H9 (cell line): ENCODE measurements around the gene ZDHHC13. TPM values are rescaled to one million over a fixed set of nuclear protein-coding genes. Genes with fewer than 3 reads are reported as not detected.

Experiments
- DNase-seq: peaks from one replicate; pipeline ENCODE4 v3.0.0-alpha.2; 2017
- H2AFZ ChIP-seq: one replicate; pipeline ENCODE4 v1.6.1; 2013; ENCODE audit warnings: mild to moderate bottlenecking, low read length, control low read depth, moderate library complexity
- H2AK5ac ChIP-seq: 2 replicates; pipeline ENCODE4 v1.6.1; 2013; ENCODE audit warnings: low read length, control low read depth, mixed read lengths; ENCODE audit not compliant: insufficient read length
- H2BK120ac ChIP-seq: one replicate; pipeline ENCODE4 v1.6.1; 2013; ENCODE audit warnings: low read depth, mild to moderate bottlenecking, low read length, control low read depth, inconsistent platforms; ENCODE audit not compliant: poor library complexity, severe bottlenecking
- H2BK12ac ChIP-seq: 2 replicates; pipeline ENCODE4 v1.6.1; 2013; ENCODE audit warnings: low read length, control low read depth, mixed read lengths, low read depth; ENCODE audit not compliant: insufficient read length
- H2BK15ac ChIP-seq: 2 replicates; pipeline ENCODE4 v1.6.1; 2013; ENCODE audit warnings: low read depth, low read length, control low read depth
- H2BK20ac ChIP-seq: one replicate; pipeline ENCODE4 v1.6.1; 2013; ENCODE audit warnings: low read depth, mild to moderate bottlenecking, low read length, control low read depth, inconsistent platforms; ENCODE audit not compliant: poor library complexity, severe bottlenecking
- H2BK5ac ChIP-seq: 2 replicates; pipeline ENCODE4 v1.6.1; 2013; ENCODE audit warnings: low read length, control low read depth, mixed read lengths; ENCODE audit not compliant: insufficient read length
- H3K14ac ChIP-seq: 2 replicates; pipeline ENCODE4 v1.6.1; 2013; ENCODE audit warnings: low read length, control low read depth; ENCODE audit not compliant: insufficient read depth
- H3K18ac ChIP-seq: 2 replicates; pipeline ENCODE4 v1.6.1; 2013; ENCODE audit warnings: low read depth, mild to moderate bottlenecking, mixed read lengths, low read length, control low read depth; ENCODE audit not compliant: insufficient read length
- H3K23ac ChIP-seq: 2 replicates; pipeline ENCODE4 v1.6.1; 2013; ENCODE audit warnings: low read length, control low read depth, mixed read lengths, low read depth; ENCODE audit not compliant: insufficient read length
- H3K23me2 ChIP-seq: 2 replicates; pipeline ENCODE4 v1.6.1; 2013; ENCODE audit warnings: low read depth, mild to moderate bottlenecking, mixed read lengths, low read length, control low read depth; ENCODE audit not compliant: insufficient read length, poor library complexity, severe bottlenecking
- H3K27ac ChIP-seq: 2 replicates; pipeline ENCODE4 v1.5.1; 2013; ENCODE audit warnings: low read length, control low read depth, mixed read lengths, low read depth; ENCODE audit not compliant: insufficient read length
- H3K27me3 ChIP-seq: 2 replicates; pipeline ENCODE4 v1.6.1; 2013; ENCODE audit warnings: low read length, control low read depth, inconsistent platforms; ENCODE audit not compliant: insufficient read depth
- H3K4ac ChIP-seq: 2 replicates; pipeline ENCODE4 v1.6.1; 2013; ENCODE audit warnings: low read depth, mild to moderate bottlenecking, control low read depth, inconsistent platforms, low read length, moderate library complexity
- H3K4me1 ChIP-seq: 2 replicates; pipeline ENCODE4 v1.6.1; 2013; ENCODE audit warnings: low read length, control low read depth, inconsistent platforms; ENCODE audit not compliant: insufficient read depth
- H3K4me2 ChIP-seq: 2 replicates; pipeline ENCODE4 v1.6.1; 2013; ENCODE audit warnings: low read length, control low read depth, mixed read lengths; ENCODE audit not compliant: insufficient read length, insufficient read depth
- H3K56ac ChIP-seq: 2 replicates; pipeline ENCODE4 v1.6.1; 2013; ENCODE audit warnings: low read depth, mild to moderate bottlenecking, mixed read lengths, low read length, control low read depth; ENCODE audit not compliant: insufficient read length
- H3K79me1 ChIP-seq: 2 replicates; pipeline ENCODE4 v1.6.1; 2013; ENCODE audit warnings: low read depth, mild to moderate bottlenecking, moderate library complexity, low read length, control low read depth, inconsistent platforms; ENCODE audit not compliant: insufficient read depth, poor library complexity, severe bottlenecking
- H3K79me2 ChIP-seq: 2 replicates; pipeline ENCODE4 v1.6.1; 2013; ENCODE audit warnings: low read length, control low read depth, inconsistent platforms; ENCODE audit not compliant: insufficient read depth
- H3K9ac ChIP-seq: 2 replicates; pipeline ENCODE4 v1.6.1; 2013; ENCODE audit warnings: low read length, control low read depth, mixed read lengths; ENCODE audit not compliant: insufficient read length; ENCODE audit errors: extremely low read depth
- H3K9me3 ChIP-seq: one replicate; pipeline ENCODE4 v1.6.1; 2013; ENCODE audit warnings: low read depth, low read length, inconsistent platforms; ENCODE audit not compliant: control insufficient read depth
- H3T11ph ChIP-seq: one replicate; pipeline ENCODE4 v1.6.1; 2013; ENCODE audit warnings: mild to moderate bottlenecking, low read length, control low read depth, inconsistent platforms
- H4K20me1 ChIP-seq: one replicate; pipeline ENCODE4 v1.6.1; 2013; ENCODE audit not compliant: control insufficient read depth, insufficient read length, insufficient read depth
- H4K5ac ChIP-seq: 2 replicates; pipeline ENCODE4 v1.6.1; 2013; ENCODE audit warnings: low read depth, mild to moderate bottlenecking, mixed read lengths, low read length, control low read depth; ENCODE audit not compliant: insufficient read length
- H4K8ac ChIP-seq: replicated peaks from 2 replicates; pipeline ENCODE4 v1.6.1; 2013; ENCODE audit warnings: low read length, control low read depth, mixed read lengths, low read depth; ENCODE audit not compliant: insufficient read length
- H4K91ac ChIP-seq: 2 replicates; pipeline ENCODE4 v1.6.1; 2013; ENCODE audit warnings: low read depth, mild to moderate bottlenecking, moderate library complexity, mixed read lengths, low read length, control low read depth; ENCODE audit not compliant: insufficient read length
- H3K27ac Mint-ChIP-seq, 3 experiments: 2 replicates in 2 of 3; 3 replicates in 1 of 3; pipeline ENCODE4 v1.8.0; 2020 to 2021; ENCODE audit warnings: mixed read lengths in 3 of 3, mild to moderate bottlenecking in 1 of 3, moderate library complexity in 1 of 3
- H3K27me3 Mint-ChIP-seq: 2 replicates; pipeline ENCODE4 v1.8.0; 2021; ENCODE audit warnings: low read depth, mild to moderate bottlenecking, moderate library complexity, mixed read lengths
- H3K36me3 Mint-ChIP-seq, 3 experiments: 2 replicates in 2 of 3; 3 replicates in 1 of 3; pipeline ENCODE4 v1.8.0; 2020 to 2021; ENCODE audit warnings: low read depth in 3 of 3, mixed read lengths in 3 of 3; ENCODE audit not compliant: insufficient read depth in 1 of 3
- H3K4me1 Mint-ChIP-seq, 2 experiments: 2 replicates each; pipeline ENCODE4 v1.8.0; 2020; ENCODE audit warnings: mixed read lengths in 2 of 2
- H3K4me3 Mint-ChIP-seq, 2 experiments: 2 replicates in 1 of 2; 3 replicates in 1 of 2; pipeline ENCODE4 v1.8.0; 2020 to 2021; ENCODE audit warnings: mild to moderate bottlenecking in 2 of 2, mixed read lengths in 2 of 2, moderate library complexity in 1 of 2
- H3K9me3 Mint-ChIP-seq, 2 experiments: 2 replicates in 1 of 2; 3 replicates in 1 of 2; pipeline ENCODE4 v1.8.0; 2020; ENCODE audit warnings: mild to moderate bottlenecking in 2 of 2, mixed read lengths in 2 of 2, moderate library complexity in 1 of 2
- CTCF ChIP-seq: fragments of 200-600 bp; sonication (generic); conservative IDR thresholded peaks from 3 replicates; pipeline ENCODE4 v1.8.0; 2021; ENCODE audit warnings: antibody characterized with exemption, mild to moderate bottlenecking
- WGBS: extraction: QIAGEN DNeasy Blood & Tissue Kit; methylation state at CpG from one replicate; pipeline ENCODE4 v1.1.7; 2013; ENCODE audit warnings: missing lambda C conversion rate, low lambda C conversion rate, mixed read lengths; ENCODE audit not compliant: insufficient read length; ENCODE audit errors: extremely low coverage; 5-methylcytosine and 5-hydroxymethylcytosine counted together
- total RNA-seq: library from RNA; stranded (reverse); gene quantifications from 2 replicates; pipeline ENCODE4 v1.2.1, GENCODE V29; 2021

Gene ZDHHC13
- total RNA-seq, 1 experiment from 2014 or later: 20.9 TPM

GRCh38 chr11:19225123-19225522 lies 108.2 kb downstream of the ZDHHC13 start:
- Histone ChIP-seq H2AK5ac (no peak overlapping the region), H3K18ac (no peak overlapping the region), H3K9me3 (no peaks in the 10 kb centered on the region), H3K79me1 (no peaks in the 10 kb centered on the region), H3K23me2 (no peaks in the 10 kb centered on the region), H4K8ac (no peak overlapping the region), H3K27ac (no peak overlapping the region), H4K91ac (no peak overlapping the region), H2BK15ac (no peak overlapping the region), H4K20me1 (no peaks in the 10 kb centered on the region), H3K4me2 (no peak overlapping the region), H3T11ph (no peak overlapping the region), H2BK5ac (no peak overlapping the region), H3K9ac (no peak overlapping the region), H2BK12ac (no peak overlapping the region), H3K27me3 (no peaks in the 10 kb centered on the region), H2BK20ac (no peak overlapping the region), H2AFZ (no peak overlapping the region), H3K56ac (no peak overlapping the region), H2BK120ac (no peak overlapping the region), H3K23ac (no peak overlapping the region), H3K4ac (no peak overlapping the region), H4K5ac (no peak overlapping the region), H3K4me1 (no peaks in the 10 kb centered on the region), H3K79me2 (no peaks in the 10 kb centered on the region), H3K14ac (no peak overlapping the region)
- Mint-ChIP-seq H3K4me1 (peaks cover 0 to 7% of the 10 kb centered on the region in 2 experiments; a peak in 2 of 4 replicates), H3K9me3 (peaks cover 0 to 4% of the 10 kb centered on the region in 2 experiments; a peak in 1 of 5 replicates), H3K27ac (no peak overlapping the region), H3K36me3 (peaks cover 10 to 37% (median 34%) of the 10 kb centered on the region in 3 experiments; a peak in 6 of 7 replicates), H3K4me3 (no peak overlapping the region), H3K27me3 (no peaks in the 10 kb centered on the region)
- WGBS: no CpG with 5 or more reads among the region's 6 CpGs
- DNase-seq: no peak
- no peak for TF ChIP-seq CTCF
